Measurements from ENCODE around the gene CCDC188. TPM values are rescaled to one million over a fixed set of nuclear protein-coding genes. Genes with fewer than 3 reads are reported as not detected.

CCDC188 gene
- total and polyA plus RNA-seq, 2 of the 13 experiments (the other 11 are each of a cell fraction or from before 2014, with no cell fraction given) = not detected

DNA sequence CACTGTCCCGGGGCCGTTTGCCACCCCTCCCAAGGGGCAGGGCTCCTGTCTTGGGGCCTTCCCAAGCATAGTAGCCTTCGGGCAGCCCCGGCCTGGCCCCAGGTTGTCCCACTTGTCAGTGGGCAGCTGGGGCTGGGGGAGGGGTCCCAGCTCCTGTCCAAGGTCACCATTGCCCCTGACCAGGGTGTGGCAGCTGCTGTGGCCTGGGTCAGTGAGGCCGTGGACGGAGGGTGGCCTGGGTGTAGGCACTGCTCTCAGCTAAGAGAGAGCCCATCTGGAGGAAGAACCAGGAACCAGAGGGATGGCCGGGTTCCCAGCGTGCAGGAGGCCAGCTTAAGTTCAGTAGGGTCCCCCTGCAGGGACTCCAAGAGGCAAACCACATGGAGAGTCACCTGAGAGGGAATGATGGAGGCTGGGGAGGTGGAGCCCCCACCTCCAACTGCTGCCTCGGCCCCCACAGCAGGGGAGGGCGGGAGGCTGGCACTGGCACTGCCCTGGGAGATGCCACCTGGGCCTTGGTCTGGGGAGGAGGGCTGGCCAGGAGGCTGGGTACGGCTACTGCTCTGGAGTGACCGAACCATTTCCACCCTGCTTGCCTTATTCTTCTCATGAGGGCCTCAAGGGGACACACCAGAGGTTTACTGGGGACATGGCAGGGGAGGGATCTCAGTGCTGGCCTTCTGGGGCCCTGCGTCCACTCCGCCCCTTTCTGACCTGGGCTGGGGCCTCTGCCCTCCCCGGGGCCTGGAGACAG lies 6.8 kb upstream of the CCDC188 start:
- Histone ChIP-seq H3K36me3 (replicated peaks in 1 of 2; ENCODE audit: control insufficient read depth in 1 of 2, insufficient read depth in 2 of 2, low read length in 2 of 2) (no peaks in the 10 kb centered on the region), H2AFZ (ENCODE audit: low read length) (no peak overlapping the region), H3K9me3 (ENCODE audit: low read length) (no peaks in the 10 kb centered on the region), H3K79me2 (ENCODE audit: insufficient read depth, low read length) (no peaks in the 10 kb centered on the region), H3K4me1 (ENCODE audit: insufficient read depth, low read length) (no peaks in the 10 kb centered on the region), H3K27ac (ENCODE audit: extremely low read length, insufficient read depth, low read length) (no peak overlapping the region), H4K20me1 (ENCODE audit: insufficient read depth, low read length) (no peaks in the 10 kb centered on the region), H3K4me3 (replicated peaks in 1 of 3; ENCODE audit: insufficient read depth in 1 of 3, low read depth in 2 of 3, low read length in 3 of 3) (no peak overlapping the region), H3K4me2 (ENCODE audit: low read depth, low read length) (no peak overlapping the region), H3K27me3 (ENCODE audit: control insufficient read depth in 1 of 2, insufficient read depth in 2 of 2, low read length in 2 of 2) (peaks cover 13 to 50% of the 10 kb centered on the region in 2 experiments), H3K9ac (ENCODE audit: insufficient read depth, low read depth, low read length) (no peak overlapping the region)
- intact Hi-C loops (cut with micrococcal nuclease; ENCODE audit: unreplicated experiment) = loop anchor here (1.0 kb wide), 1 partner anchor 81 kb away; no protein-coding TSS in a partner anchor
- no peak for FAIRE-seq
- ChIA-PET POLR2A (no interaction called here), CTCF (ENCODE audit: low intra/inter-chr PET ratio, low total read pairs) (interaction anchor here (1.1 to 4.1 kb wide), 3 partner anchors 81 to 128 kb away, joined by 3 to 28 read pairs (median 3); partner anchors contain the start of gene RTN4R)
- in situ Hi-C loops (cut with HindIII; ENCODE audit: extremely low pct_ligation_motif_present, low pct_unique_long_range_greater_than_20kb) = loop anchor here (5.0 to 25.0 kb wide), 3 partner anchors 77 to 1195 kb away; no protein-coding TSS in a partner anchor
- TF ChIP-seq, protein P1, sequence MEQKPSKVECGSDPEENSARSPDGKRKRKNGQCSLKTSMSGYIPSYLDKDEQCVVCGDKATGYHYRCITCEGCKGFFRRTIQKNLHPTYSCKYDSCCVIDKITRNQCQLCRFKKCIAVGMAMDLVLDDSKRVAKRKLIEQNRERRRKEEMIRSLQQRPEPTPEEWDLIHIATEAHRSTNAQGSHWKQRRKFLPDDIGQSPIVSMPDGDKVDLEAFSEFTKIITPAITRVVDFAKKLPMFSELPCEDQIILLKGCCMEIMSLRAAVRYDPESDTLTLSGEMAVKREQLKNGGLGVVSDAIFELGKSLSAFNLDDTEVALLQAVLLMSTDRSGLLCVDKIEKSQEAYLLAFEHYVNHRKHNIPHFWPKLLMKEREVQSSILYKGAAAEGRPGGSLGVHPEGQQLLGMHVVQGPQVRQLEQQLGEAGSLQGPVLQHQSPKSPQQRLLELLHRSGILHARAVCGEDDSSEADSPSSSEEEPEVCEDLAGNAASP (CRISPR knock-in tag; IDR thresholded peaks at IDR 0.05; ENCODE audit: borderline replicate concordance) = no peak
- TF ChIP-seq, protein P2, sequence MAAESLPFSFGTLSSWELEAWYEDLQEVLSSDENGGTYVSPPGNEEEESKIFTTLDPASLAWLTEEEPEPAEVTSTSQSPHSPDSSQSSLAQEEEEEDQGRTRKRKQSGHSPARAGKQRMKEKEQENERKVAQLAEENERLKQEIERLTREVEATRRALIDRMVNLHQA (CRISPR knock-in tag; IDR thresholded peaks at IDR 0.05) = no peak
- TF ChIP-seq ZSCAN29 (CRISPR knock-in tag; conservative IDR thresholded peaks at IDR 0.05) (no peak), SIN3B (IDR thresholded peaks at IDR 0.05; ENCODE audit: low read length) (no peak), ZC3H13 (CRISPR knock-in tag; IDR thresholded peaks at IDR 0.05) (no peak), ZNF749 (CRISPR knock-in tag; IDR thresholded peaks at IDR 0.05; ENCODE audit: borderline replicate concordance) (no peak), ZNF12 (CRISPR knock-in tag; IDR thresholded peaks at IDR 0.05) (no peak), MYNN (CRISPR knock-in tag; IDR thresholded peaks at IDR 0.05; ENCODE audit: low read depth) (no peak), RAD51 (IDR thresholded peaks at IDR 0.05; ENCODE audit: borderline replicate concordance) (no peak)
- TF ChIP-seq, protein P3, sequence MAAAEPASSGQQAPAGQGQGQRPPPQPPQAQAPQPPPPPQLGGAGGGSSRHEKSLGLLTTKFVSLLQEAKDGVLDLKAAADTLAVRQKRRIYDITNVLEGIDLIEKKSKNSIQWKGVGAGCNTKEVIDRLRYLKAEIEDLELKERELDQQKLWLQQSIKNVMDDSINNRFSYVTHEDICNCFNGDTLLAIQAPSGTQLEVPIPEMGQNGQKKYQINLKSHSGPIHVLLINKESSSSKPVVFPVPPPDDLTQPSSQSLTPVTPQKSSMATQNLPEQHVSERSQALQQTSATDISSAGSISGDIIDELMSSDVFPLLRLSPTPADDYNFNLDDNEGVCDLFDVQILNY (CRISPR knock-in tag; conservative IDR thresholded peaks at IDR 0.05) = no peak
- TF ChIP-seq, protein P4, sequence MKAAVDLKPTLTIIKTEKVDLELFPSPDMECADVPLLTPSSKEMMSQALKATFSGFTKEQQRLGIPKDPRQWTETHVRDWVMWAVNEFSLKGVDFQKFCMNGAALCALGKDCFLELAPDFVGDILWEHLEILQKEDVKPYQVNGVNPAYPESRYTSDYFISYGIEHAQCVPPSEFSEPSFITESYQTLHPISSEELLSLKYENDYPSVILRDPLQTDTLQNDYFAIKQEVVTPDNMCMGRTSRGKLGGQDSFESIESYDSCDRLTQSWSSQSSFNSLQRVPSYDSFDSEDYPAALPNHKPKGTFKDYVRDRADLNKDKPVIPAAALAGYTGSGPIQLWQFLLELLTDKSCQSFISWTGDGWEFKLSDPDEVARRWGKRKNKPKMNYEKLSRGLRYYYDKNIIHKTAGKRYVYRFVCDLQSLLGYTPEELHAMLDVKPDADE (CRISPR knock-in tag; IDR thresholded peaks at IDR 0.05) = no peak
- TF ChIP-seq, protein P5, sequence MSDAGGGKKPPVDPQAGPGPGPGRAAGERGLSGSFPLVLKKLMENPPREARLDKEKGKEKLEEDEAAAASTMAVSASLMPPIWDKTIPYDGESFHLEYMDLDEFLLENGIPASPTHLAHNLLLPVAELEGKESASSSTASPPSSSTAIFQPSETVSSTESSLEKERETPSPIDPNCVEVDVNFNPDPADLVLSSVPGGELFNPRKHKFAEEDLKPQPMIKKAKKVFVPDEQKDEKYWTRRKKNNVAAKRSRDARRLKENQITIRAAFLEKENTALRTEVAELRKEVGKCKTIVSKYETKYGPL (CRISPR knock-in tag; IDR thresholded peaks at IDR 0.05) = no peak
- no peak for ATAC-seq
- 55% methylated on average over 5 of the region's 15 CpGs for WGBS (ENCODE audit: low lambda C conversion rate)
- DNase-seq (ENCODE audit: low spot score) = no peak
- no TSS peak for BruUV-seq (replicated peaks)
